ENCODE results near the gene USP20.

- TF ChIP-seq, protein P1, sequence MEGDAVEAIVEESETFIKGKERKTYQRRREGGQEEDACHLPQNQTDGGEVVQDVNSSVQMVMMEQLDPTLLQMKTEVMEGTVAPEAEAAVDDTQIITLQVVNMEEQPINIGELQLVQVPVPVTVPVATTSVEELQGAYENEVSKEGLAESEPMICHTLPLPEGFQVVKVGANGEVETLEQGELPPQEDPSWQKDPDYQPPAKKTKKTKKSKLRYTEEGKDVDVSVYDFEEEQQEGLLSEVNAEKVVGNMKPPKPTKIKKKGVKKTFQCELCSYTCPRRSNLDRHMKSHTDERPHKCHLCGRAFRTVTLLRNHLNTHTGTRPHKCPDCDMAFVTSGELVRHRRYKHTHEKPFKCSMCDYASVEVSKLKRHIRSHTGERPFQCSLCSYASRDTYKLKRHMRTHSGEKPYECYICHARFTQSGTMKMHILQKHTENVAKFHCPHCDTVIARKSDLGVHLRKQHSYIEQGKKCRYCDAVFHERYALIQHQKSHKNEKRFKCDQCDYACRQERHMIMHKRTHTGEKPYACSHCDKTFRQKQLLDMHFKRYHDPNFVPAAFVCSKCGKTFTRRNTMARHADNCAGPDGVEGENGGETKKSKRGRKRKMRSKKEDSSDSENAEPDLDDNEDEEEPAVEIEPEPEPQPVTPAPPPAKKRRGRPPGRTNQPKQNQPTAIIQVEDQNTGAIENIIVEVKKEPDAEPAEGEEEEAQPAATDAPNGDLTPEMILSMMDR (IDR thresholded peaks at IDR 0.05), result no peak
- TF ChIP-seq POLR2A (IDR thresholded peaks at IDR 0.05) (no peak), POLR2AphosphoS5 (IDR thresholded peaks at IDR 0.05) (no peak)
Measured at GRCh38 chr9:129835860-129836223, 584 bp downstream of the USP20 start.

Data from upper lobe of left lung (tissue), 4 donors.